Head of caudate nucleus (tissue), 42 donors: ENCODE data around the gene OR2F1.
A peak's percentile ranks its signal among the peaks of the same experiment; 100 is the strongest.

Source experiments
- DNase-seq, 42 donors: peaks; one replicate each; pipeline versions ENCODE4 v3.0.0 to v3.0.0-alpha.2; 2020 to 2021; ENCODE audit warnings: mixed read lengths in 7 of 42
- intact Hi-C: fragments of 100-400 bp; cut with DNase I; formaldehyde crosslinking; loops from one replicate; pipeline ENCODE4 v1.15.0; 2022

The OR2F1 gene

GRCh38 chr7:143948733-143949132 lies 5.9 kb upstream of the OR2F1 start:
- intact Hi-C loops = no loop called here
- no peak for DNase-seq

- no peak for DNase-seq
- intact Hi-C loops = no loop called here
These were observed 1.2 kb upstream of the OR2F1 start for GRCh38 chr7:143953421-143953820.

DNA sequence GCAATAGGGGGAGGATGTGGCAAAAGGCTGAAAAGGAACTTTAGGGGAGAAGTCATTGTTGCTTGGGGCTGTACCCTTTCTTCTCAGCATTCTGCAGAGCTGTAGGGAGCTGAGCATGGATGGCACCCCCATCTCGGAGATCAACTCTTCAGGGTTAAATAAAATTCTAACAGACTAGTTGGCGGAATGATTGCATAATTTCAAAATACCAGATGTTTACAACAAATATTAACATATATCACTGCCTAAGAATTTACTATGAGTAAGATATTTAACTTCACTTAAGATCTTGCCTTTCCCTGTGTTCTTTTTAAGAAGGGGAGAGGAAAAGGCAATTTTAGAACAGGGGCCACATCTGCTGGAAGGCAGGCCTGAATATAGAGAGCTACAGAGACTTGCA lies 509 bp upstream of the OR2F1 start:
- no peak for DNase-seq
- intact Hi-C loops = no loop called here

DNA sequence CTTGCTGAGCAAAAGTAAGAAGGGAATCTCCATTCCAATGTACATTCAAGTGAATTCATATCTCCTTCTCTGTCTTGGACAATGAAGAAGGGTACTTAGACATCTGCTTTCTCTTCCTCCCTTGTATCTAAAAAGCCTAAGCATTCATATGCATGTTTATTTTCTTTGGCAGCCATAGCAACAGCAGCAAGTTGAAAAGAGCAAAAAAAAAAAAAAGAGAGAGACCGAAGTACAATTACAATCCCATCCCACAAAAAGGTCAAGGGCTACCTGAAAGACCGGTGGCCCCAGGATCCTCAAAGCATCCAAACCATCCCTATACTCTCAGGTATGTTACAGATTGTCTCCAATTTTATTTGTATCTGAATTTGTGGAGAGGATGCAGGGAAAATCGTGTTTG lies 4.1 kb downstream of the OR2F1 start:
- intact Hi-C loops = no loop called here
- DNase-seq = no peak

DNA sequence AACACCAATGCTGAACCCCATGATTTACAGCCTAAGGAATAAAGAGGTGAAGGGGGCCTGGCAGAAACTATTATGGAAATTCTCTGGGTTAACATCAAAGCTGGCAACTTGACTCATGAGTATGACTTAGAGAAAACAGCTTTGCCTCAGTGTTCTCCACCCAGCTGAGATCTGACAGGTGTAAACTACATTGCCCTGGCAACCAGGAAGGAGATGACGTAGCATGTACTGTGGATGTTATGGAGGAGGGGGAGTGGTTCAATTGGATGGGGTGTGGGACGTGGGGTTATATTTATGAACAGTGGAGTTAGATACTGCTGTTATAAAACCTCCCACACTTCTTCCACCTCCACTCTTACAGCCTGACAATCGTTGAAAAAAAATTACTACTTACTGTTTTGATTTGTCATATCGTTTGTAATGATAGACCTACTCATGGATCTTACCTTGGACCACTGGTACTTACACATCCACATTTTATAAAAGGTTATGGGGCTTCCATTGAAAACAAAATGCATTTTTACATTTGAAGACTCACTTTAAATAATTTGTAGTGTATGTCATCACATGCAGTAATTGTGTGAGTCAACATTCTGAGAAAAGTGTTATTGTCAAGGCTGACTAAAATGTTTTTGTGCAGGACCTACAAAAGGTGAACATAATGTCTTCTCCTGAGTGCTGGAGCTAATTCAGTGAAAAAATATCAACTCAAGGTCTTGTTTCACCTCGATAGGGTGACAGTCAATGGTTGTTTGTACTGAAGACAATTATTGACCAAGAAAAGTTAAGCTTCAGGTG lies 6.4 kb downstream of the OR2F1 start:
- intact Hi-C loops = no loop called here
- DNase-seq = peak in 41 of 42 donors; percentile 18 to 94 (median 65)

DNA sequence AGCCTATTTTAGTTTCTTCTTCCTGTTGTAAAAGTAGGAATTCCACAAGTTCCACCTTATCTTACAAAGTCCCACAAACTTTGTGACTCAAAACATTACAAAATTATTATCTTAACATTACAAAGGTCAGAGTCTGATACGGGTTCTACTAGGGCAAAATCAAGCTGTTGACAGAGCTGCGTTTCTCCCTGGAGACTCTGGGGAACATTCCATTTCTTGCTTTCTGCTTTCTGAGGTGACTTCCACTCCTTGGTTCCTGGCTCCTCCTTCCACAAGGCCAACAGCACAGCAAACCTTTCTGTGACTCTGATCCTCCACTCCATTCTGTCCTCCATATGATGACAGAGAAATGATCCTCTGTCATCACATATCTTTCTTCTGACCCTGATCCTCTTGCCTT lies 10.6 kb downstream of the OR2F1 start:
- no peak for DNase-seq
- intact Hi-C loops = no loop called here

DNA sequence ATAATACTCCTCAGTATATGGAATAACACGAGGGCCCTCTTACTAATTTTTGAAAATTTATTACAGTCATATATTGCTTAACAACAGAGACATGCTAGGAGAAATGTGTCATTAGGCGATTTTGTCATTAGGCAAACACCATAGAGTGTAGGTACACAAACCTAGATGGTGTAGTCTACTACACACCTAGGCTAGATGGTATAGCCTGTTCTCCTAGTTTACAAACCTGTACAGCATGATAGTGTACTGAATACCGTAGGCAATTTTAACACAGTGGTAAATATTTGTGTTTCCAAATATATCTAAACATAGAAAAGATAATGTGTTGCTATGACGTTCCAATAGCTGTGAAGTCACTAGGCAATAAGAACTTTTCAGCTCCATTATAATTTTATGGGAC lies 12.8 kb downstream of the OR2F1 start:
- intact Hi-C loops = no loop called here

DNA sequence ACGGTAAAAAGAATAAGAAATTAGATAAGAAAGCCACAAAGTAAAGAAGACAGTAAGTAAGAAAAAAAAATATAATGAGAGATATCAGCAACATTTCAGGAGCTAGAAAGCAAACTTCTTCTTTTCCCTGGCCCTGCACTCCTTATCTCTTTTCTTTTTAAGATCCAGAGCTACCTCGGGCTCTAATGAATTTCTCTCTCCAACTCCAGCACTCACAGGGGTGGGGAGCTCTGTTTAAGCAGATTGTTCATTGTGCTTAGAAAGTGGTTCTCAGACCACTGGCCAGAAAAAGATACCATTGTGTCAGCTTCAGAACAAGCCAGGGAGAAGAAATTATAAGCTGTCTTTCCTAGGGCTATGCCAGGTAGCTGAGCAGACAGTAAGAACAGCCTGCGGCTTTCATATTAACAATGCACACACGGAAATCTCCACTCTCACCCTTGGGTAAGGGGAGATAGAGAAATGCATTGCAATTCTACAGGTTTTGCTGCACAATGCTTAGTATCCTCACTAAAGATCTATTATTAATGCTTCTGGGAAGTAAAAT lies 19.3 kb downstream of the OR2F1 start:
- intact Hi-C loops = no loop called here
- no peak for DNase-seq

More for the DNA sequence above, 12.8 kb downstream of the OR2F1 start:
- no peak for DNase-seq

DNA sequence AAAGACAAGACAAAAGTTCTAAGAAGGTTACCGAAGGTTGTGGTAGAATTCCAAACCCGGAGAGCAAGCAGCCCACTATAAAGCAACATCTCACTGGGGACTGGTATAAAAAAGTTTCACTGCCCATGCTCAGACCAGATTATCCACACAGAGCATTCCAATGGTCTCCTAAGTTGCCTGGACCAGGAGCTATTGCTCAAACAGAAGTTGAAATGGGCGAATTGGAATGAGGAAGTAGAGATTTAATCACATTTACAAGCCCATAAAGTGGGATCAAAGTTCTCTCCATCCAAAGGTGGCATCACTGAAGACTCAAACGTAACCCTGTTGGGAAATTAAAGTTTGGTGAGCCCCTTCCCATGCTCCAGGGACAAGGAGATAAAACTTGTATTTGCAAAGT lies 19.8 kb downstream of the OR2F1 start:
- DNase-seq = no peak
- intact Hi-C loops = no loop called here

DNA sequence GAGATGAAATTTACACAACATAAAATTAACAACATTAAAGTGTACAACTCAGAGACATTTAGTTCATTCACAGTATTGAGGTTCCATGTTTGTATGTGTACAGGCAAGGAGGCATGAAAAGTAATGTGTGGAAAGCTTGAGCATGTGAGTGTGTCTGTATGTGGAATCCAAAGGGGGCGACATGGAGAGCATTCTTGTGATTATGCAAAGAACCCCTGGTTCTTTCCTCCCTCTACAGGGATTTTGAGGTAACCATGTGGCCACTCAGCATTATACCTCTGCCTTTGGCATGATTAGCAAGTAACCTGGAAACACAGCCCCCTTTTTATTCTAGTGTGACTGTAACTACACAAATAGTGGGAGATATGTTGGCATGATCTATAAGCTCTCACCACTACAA lies 21.0 kb downstream of the OR2F1 start:
- intact Hi-C loops = no loop called here

GRCh38 chr7:143978585-143978984 lies 23.9 kb downstream of the OR2F1 start:
- peak in 4 of 42 donors; percentile 18 to 45 (median 28) for DNase-seq
- intact Hi-C loops = no loop called here

More for the DNA sequence above, 21.0 kb downstream of the OR2F1 start:
- DNase-seq = no peak

DNA sequence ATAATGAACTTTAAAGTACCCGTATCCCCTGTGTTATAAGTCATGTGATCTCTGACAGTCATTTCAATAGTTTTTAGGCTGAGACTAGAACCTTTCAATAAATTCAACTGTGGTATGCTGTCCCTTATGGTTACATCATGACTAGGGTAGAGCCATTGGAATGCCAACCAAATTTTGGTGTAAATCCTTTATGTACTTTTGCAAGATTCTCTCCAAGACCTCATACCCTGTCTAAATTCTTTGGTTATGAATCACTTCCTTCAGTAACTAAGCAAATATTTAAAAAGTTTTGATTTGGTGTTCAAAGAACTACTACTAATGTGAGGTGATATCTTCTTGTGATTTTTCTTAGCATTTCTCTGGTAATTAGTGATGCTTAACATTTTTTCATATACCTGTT lies 24.7 kb downstream of the OR2F1 start:
- intact Hi-C loops = no loop called here
- DNase-seq = no peak

DNA sequence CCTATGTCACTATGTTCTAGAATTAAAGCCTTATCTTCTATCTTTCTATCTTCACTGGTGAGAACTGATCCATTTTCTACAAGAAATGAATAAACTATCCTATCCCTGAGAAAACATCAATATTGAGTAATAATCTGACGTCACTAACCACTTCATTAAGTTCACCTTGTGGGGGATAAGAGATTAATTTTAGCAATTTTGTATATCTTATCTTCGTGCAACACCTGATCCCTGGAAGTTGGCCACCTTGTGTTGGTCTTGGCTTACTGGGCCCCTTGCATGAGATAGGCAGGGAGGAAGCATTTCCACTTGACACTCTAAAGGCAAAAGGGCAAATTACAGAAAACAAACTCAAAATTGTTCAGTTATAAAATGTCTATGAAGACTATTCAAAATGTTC lies 25.4 kb downstream of the OR2F1 start:
- no peak for DNase-seq
- intact Hi-C loops = no loop called here

- intact Hi-C loops = no loop called here
- DNase-seq = no peak
These were observed 26.3 kb downstream of the OR2F1 start for GRCh38 chr7:143980746-143981510.

DNA sequence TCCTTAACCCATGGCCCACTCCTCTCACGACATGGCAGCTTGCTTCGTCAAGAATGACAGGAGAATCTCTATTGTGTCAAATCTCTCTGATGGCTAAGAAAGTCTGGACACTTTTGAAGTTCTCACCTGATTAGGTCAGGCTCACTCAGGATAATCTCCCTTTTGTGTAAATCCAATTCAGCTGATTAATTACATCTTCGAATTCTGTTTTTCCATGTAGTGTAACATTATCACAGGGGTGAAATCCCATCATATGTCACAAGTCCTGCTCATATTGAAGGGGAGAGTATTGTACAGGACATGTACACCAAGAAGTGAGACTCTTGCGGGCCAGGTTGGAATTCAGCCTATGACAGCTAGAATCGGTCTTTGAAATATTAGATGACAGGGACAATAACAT lies 29.3 kb downstream of the OR2F1 start:
- no peak for DNase-seq
- intact Hi-C loops = no loop called here

GRCh38 chr7:143987513-143987912 lies 32.9 kb downstream of the OR2F1 start:
- intact Hi-C loops = no loop called here

DNA sequence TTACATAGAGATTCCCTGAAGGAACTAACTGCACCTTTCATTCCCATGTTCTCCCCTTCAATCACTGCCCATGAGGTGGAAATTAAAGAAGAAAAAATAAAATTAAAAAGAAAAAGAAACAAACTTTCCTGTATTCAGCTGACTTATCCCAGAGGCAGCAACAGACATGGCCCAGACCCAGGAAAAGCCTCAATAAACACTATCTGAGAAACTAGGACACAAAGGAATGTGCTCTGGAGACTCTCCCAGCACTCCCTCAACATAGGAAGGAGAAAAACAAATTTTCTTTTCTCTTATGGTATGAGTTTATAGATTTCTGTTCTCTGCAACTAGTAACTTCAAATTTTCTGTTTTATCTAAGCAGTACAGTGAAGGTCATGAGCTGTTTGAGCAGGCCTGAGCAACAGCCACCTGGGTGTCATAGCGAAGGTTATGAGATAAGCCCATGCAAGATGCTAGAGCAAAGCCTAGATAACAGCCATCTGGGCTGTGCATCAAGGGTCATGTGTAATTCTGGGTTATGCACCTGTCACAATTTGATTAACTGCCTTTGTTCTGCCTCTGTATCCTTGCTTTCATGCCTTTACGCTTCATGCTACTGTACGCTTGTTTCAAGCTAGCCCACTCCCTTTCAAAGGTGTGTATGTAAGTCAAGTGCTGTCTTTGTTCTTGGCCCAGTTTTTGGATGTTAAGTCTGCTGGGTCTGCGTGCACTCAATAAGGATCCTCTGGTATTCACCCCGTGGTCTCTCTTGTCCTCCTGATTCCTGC lies 34.5 kb downstream of the OR2F1 start:
- intact Hi-C loops = no loop called here
- DNase-seq = no peak

More at GRCh38 chr7:143987513-143987912, 32.9 kb downstream of the OR2F1 start:
- DNase-seq = no peak

GRCh38 chr7:143992670-143993069 lies 38.0 kb downstream of the OR2F1 start:
- intact Hi-C loops = no loop called here

DNA sequence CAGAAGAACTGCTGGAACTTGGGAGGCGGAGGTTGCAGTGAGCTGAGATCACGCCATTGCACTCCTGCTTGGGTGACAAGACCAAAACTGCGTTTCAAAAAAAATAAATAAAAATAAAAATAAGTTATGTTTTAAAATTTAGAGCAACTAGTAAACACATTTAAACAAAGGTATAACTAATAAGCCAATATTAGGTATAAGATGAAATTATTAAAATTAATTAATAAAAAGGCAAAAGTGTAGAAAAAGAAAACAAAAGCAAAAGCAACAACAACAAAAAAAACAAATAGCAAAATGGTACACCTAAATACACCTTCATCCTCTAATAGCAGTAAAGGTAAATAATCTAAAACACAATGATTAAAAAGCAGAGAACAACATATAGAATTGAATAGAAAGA lies 39.3 kb downstream of the OR2F1 start:
- DNase-seq = no peak
- intact Hi-C loops = no loop called here

More at GRCh38 chr7:143992670-143993069, 38.0 kb downstream of the OR2F1 start:
- DNase-seq = no peak

DNA sequence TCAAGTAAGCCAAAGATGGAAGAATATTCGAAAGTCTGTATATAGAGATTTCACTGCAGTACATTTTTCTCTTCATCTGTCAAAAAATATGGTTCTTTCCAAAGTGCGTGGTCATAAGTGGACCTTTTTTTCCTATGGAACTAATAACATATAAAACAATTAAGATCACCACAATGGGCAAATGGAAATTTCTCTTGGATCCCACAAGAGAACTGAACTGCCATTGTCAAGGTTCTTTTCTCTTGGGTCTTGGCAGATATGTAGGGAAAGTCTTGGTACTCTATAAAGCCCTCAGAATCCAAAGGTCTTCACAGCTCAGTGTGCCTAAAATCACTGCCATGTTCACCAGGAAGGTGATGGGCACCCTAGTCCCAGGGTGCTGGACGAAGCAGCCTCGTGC lies 45.4 kb downstream of the OR2F1 start, which contains the start of gene OR6B1:
Gene OR6B1 (plus strand): TSS at position 301 of the 400 bp plus-strand sequence. CDS start 3,677 bp downstream, outside the sequence.
- intact Hi-C loops = no loop called here
- no peak for DNase-seq
